Small intestine (tissue), 7 donors: ENCODE measurements around the gene PPIL4. TPM values are rescaled to one million over a fixed set of nuclear protein-coding genes. Genes with fewer than 3 reads are reported as not detected.

Source experiments
- DNase-seq, 2 donors: peaks; one replicate each; pipeline versions ENCODE4 v3.0.0 to v3.0.0-alpha.2; 2013
- FAIRE-seq: peaks from 2 replicates; lab custom pipeline; 2012; peaks lifted over from hg19 to GRCh38; lab: Jason Lieb, UNC
- H3K27ac ChIP-seq, 3 donors: one replicate each; pipeline ENCODE4 v1.5.1; 2013; ENCODE audit warnings: low read length in 2 of 3, mild to moderate bottlenecking in 2 of 3, control low read depth in 1 of 3, inconsistent platforms in 1 of 3, low read depth in 1 of 3, moderate library complexity in 1 of 3
- H3K27me3 ChIP-seq, 3 donors: one replicate each; pipeline ENCODE4 v1.6.1; 2013; ENCODE audit warnings: low read length in 3 of 3, inconsistent platforms in 1 of 3; ENCODE audit not compliant: control insufficient read depth in 3 of 3, insufficient read depth in 3 of 3
- H3K36me3 ChIP-seq, 3 donors: one replicate each; pipeline ENCODE4 v1.6.1; 2013; ENCODE audit warnings: low read length in 3 of 3, inconsistent platforms in 1 of 3, low read depth in 1 of 3, mild to moderate bottlenecking in 1 of 3, moderate library complexity in 1 of 3; ENCODE audit not compliant: control insufficient read depth in 3 of 3, insufficient read depth in 2 of 3
- H3K4me1 ChIP-seq, 3 donors: one replicate each; pipeline ENCODE4 v1.6.1; 2013; ENCODE audit warnings: low read length in 2 of 3, inconsistent platforms in 1 of 3, low read depth in 1 of 3, mild to moderate bottlenecking in 1 of 3, moderate library complexity in 1 of 3; ENCODE audit not compliant: control insufficient read depth in 3 of 3, insufficient read depth in 2 of 3
- H3K4me3 ChIP-seq, 3 donors: one replicate each; pipeline ENCODE4 v1.5.1; 2013; ENCODE audit warnings: low read length in 3 of 3, control low read depth in 1 of 3, inconsistent platforms in 1 of 3, low read depth in 1 of 3, mild to moderate bottlenecking in 1 of 3, moderate library complexity in 1 of 3
- H3K9me3 ChIP-seq, 2 donors: one replicate each; pipeline ENCODE4 v1.6.1; 2013; ENCODE audit warnings: low read depth in 1 of 2, low read length in 1 of 2; ENCODE audit not compliant: control insufficient read depth in 2 of 2, insufficient read depth in 1 of 2
- WGBS, 3 donors: extraction: QIAGEN DNeasy Blood & Tissue Kit; methylation state at CpG; one replicate each; pipeline ENCODE4 v1.1.7; 2013; 5-methylcytosine and 5-hydroxymethylcytosine counted together
- polyA plus RNA-seq, 4 donors: library from polyadenylated mRNA; stranded (reverse) in 3 of 4; unstranded in 1 of 4; fragments of 200-250 nt in 3 of 4; fragments of 120-200 nt in 1 of 4; gene quantifications; one replicate each; pipeline versions ENCODE4 v1.2.1 to v1.2.3, GENCODE V29; 2013
- donor health status: healthy with polysubstance abuse.
- donor health status: control.
- donor health status: control.
- donor health status: Bipolar disorder and iron deficiency.
- donor health status: healthy.

Gene PPIL4
- polyA plus RNA-seq, 4 donors = 15.1 to 34.8 (median 16.2) TPM

- Histone ChIP-seq H3K27me3 (no peaks in the 10 kb centered on the region), H3K4me1 (peaks cover 0 to 4% (median 0%) of the 10 kb centered on the region in 3 donors), H3K9me3 (no peaks in the 10 kb centered on the region), H3K27ac (peak overlapping the region; percentile 91 to 93 (median 92)), H3K36me3 (no peaks in the 10 kb centered on the region), H3K4me3 (peak overlapping the region; percentile 94 to 100 (median 98))
- WGBS, 3 donors = 12 to 26% (median 16%) methylated on average over 12 of the region's 12 CpGs
- DNase-seq = no peak
- FAIRE-seq = no peak
Measured at GRCh38 chr6:149567194-149567586, 21.3 kb upstream of the PPIL4 start.

DNA sequence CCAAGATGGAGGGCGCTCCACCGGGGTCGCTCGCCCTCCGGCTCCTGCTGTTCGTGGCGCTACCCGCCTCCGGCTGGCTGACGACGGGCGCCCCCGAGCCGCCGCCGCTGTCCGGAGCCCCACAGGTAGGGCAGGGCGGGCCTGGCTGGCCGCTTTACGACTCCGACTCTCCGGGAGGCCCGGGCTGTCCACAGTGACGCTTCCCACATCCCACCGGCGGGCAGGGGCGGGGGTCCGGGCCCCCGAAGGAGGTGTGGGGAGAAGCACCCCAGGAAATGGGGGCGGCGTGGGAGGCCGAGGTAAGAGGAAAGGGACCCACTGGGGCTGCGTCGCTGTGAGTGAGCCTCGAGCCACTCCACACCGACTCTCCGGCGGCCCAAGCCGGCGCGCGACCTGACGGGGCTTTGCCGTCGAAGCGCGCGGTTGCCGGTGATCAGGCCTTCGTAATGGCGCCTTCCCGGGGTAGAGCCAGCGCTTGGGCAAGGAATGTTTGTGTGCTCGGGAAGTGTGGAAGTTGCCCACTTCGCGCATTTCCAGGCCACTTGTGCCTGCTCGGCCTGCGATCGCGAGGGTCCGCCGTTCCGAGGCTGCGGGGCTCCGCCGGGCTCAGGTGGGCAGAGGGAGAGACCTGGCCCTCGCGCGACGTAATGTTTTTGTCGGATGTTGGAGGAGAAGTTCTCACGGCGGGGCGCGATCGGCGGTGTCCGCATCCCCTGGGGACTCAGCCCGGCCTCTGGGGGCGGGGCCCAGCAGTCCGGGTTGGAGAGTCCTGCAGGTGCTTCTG lies 20.8 kb upstream of the PPIL4 start:
- Histone ChIP-seq H3K4me1 (peaks cover 0 to 4% (median 0%) of the 10 kb centered on the region in 3 donors), H3K27me3 (no peaks in the 10 kb centered on the region), H3K36me3 (no peaks in the 10 kb centered on the region), H3K4me3 (peak overlapping the region; percentile 94 to 100 (median 98)), H3K9me3 (no peaks in the 10 kb centered on the region), H3K27ac (peak overlapping the region; percentile 91 to 93 (median 92))
- peak; percentile 54 to 74 for DNase-seq
- FAIRE-seq = no peak
- WGBS, 3 donors = 0% methylated on average over 71 to 81 of the region's 81 CpGs

- no peaks in the 10 kb centered on the region for H3K27me3 ChIP-seq
- H3K36me3 ChIP-seq = no peaks in the 10 kb centered on the region
- 0 to 1% (median 1%) methylated on average over 34 to 59 of the region's 59 CpGs for WGBS, 3 donors
- H3K4me3 ChIP-seq = peak within 1 kb of the TSS; percentile 94 to 100 (median 98)
- peaks cover 0 to 4% (median 0%) of the 10 kb centered on the region in 3 donors for H3K4me1 ChIP-seq
- no peaks in the 10 kb centered on the region for H3K9me3 ChIP-seq
- peak within 1 kb of the TSS; percentile 91 to 93 (median 92) for H3K27ac ChIP-seq
- no peak for FAIRE-seq
- DNase-seq = peak; percentile 96 to 99
Measured at GRCh38 chr6:149565527-149566409, 19.9 kb upstream of the PPIL4 start, which contains the start of gene GINM1. Gene GINM1 (plus strand): TSS chr6:149566375. CDS start chr6:149566415, 40 bp downstream.

DNA sequence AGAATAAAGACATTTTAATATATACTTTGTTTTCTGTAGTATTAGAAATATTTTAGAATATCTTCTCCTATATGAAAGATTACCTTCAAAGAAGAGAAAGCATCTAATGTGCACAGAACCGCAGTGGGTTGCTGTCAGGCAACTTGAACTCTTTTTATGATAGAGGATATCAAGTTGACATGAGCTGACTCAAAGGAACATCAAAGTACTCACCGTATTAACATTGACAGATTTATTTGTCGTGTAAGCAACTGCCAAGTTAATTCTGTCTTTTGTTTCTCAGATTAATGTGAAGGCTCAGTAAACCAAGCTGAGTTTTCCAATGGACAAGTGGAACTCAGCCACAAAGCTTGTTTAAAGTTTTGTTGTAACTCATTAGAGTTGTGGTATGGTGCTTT lies 18.1 kb upstream of the PPIL4 start:
- FAIRE-seq (no peak), DNase-seq (no peak)
- Histone ChIP-seq H3K4me3 (no peak overlapping the region), H3K9me3 (no peaks in the 10 kb centered on the region), H3K4me1 (peaks cover 0 to 4% (median 0%) of the 10 kb centered on the region in 3 donors), H3K27ac (no peak overlapping the region), H3K36me3 (no peaks in the 10 kb centered on the region), H3K27me3 (no peaks in the 10 kb centered on the region)
- WGBS, 3 donors = 11 to 58% (median 36%) methylated on average over 3 of the region's 3 CpGs

- Histone ChIP-seq H3K9me3 (no peaks in the 10 kb centered on the region), H3K4me1 (peaks cover 0 to 4% (median 0%) of the 10 kb centered on the region in 3 donors), H3K27me3 (no peaks in the 10 kb centered on the region), H3K36me3 (no peaks in the 10 kb centered on the region), H3K4me3 (no peak overlapping the region), H3K27ac (no peak overlapping the region)
- WGBS, 3 donors = 79 to 83% (median 80%) methylated on average over 5 of the region's 5 CpGs
- no peak for FAIRE-seq
- DNase-seq = peak in 1 of 2 donors; percentile 3
Measured at GRCh38 chr6:149563203-149563927, 17.5 kb upstream of the PPIL4 start.

DNA sequence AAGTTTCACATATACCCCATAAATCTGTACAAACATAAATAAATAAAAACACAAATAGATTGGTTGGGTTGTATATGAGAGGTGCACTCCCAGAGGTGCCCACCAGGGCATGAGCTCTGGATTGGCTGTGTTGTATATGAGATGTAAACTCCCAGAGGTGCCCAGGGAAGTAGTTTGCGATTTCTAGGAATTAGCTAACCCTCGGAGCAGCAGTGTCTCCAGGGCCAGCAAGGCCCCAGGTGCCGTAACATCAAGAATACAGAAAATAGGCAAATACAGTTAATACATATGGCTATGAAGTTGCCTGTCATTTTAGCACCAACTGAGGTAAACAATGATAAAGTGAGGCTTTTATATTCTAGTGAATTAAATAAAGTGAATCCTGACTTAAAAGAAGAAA lies 14.9 kb upstream of the PPIL4 start:
- DNase-seq (peak; percentile 15 to 20), FAIRE-seq (no peak)
- no peak overlapping the region for H3K4me3 ChIP-seq
- 45 to 65% (median 56%) methylated on average over 3 of the region's 3 CpGs for WGBS, 3 donors
- no peaks in the 10 kb centered on the region for H3K27me3 ChIP-seq
- no peaks in the 10 kb centered on the region for H3K9me3 ChIP-seq
- H3K27ac ChIP-seq = no peak overlapping the region
- H3K36me3 ChIP-seq = no peaks in the 10 kb centered on the region
- no peaks in the 10 kb centered on the region for H3K4me1 ChIP-seq

GRCh38 chr6:149559389-149559788 lies 13.5 kb upstream of the PPIL4 start:
- Histone ChIP-seq H3K4me1 (no peaks in the 10 kb centered on the region), H3K4me3 (no peak overlapping the region), H3K36me3 (no peaks in the 10 kb centered on the region), H3K27me3 (no peaks in the 10 kb centered on the region), H3K27ac (no peak overlapping the region), H3K9me3 (no peaks in the 10 kb centered on the region)
- no peak for DNase-seq
- FAIRE-seq = no peak
- WGBS, 3 donors = 53 to 84% (median 76%) methylated on average over 2 of the region's 2 CpGs

DNA sequence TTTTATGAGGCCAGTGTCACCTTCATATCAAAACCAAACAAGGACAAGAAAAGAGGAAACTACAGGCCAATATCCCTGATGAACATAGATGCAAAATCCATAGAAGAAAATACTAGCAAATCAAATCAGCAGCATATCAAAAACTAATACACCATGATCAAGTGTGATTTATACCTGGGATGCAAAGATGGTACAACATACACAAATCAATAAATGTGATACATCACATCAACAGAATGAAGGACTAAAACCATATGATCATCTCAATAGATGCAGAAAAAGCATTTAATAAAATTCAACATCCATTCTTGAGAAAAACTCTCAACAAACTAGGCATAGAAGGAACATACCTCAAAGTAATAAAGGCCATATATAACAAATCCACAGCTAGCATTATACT lies 12.2 kb upstream of the PPIL4 start:
- no peak overlapping the region for H3K27ac ChIP-seq
- no peak for DNase-seq
- peaks cover 0 to 3% (median 0%) of the 10 kb centered on the region in 3 donors for H3K27me3 ChIP-seq
- H3K4me1 ChIP-seq = no peaks in the 10 kb centered on the region
- no peaks in the 10 kb centered on the region for H3K9me3 ChIP-seq
- no peaks in the 10 kb centered on the region for H3K36me3 ChIP-seq
- H3K4me3 ChIP-seq = no peak overlapping the region
- no peak for FAIRE-seq
